ENCODE results near the gene RREB1. TPM values are rescaled to one million over a fixed set of nuclear protein-coding genes. Genes with fewer than 3 reads are reported as not detected.

RREB1 gene
- total and polyA plus RNA-seq, 2 experiments from 2014 or later, result 6.4 to 12.4 TPM

GRCh38 chr6:7078856-7079255 is 28.9 kb upstream of the RREB1 start:
- Histone ChIP-seq H3K79me2 (ENCODE audit: insufficient read depth) (no peaks in the 10 kb centered on the region), H3K4me3 (no peak overlapping the region), H3F3A (ENCODE audit: insufficient read depth) (no peaks in the 10 kb centered on the region), H3K4me1 (ENCODE audit: insufficient read depth) (no peaks in the 10 kb centered on the region), H3K27ac (no peak overlapping the region), H3K9ac (no peak overlapping the region), H3K27me3 (replicated peaks; ENCODE audit: insufficient read depth) (no peaks in the 10 kb centered on the region), H4K20me1 (ENCODE audit: insufficient read depth) (no peaks in the 10 kb centered on the region), H3K4me2 (ENCODE audit: unreplicated experiment) (no peak overlapping the region), H2AFZ (0 out of 2 replicates have a peak overlapping the region, but pooled peaks have one; percentile 29), H3K9me2 (ENCODE audit: insufficient read depth) (no peaks in the 10 kb centered on the region), H3K36me3 (ENCODE audit: low read depth) (no peaks in the 10 kb centered on the region), H3K9me3 (ENCODE audit: low read depth) (no peaks in the 10 kb centered on the region)
- WGBS, 2 experiments (ENCODE audit: low coverage in 1 of 2, low lambda C conversion rate in 2 of 2, missing lambda C conversion rate in 2 of 2), result 90 to 92% methylated on average over 1 to 6 of the region's 6 CpGs
- in situ Hi-C loops (cut with MboI), result no loop called here
- no peak for TF ChIP-seq EZH2phosphoT487 (IDR thresholded peaks at IDR 0.05; ENCODE audit: insufficient read depth, low read depth)
- no peak for TF ChIP-seq EZH2 (IDR thresholded peaks at IDR 0.05; ENCODE audit: insufficient read depth, poor library complexity, severe bottlenecking)
- DNase-seq, result no peak

- Histone ChIP-seq H3K79me2 (ENCODE audit: insufficient read depth) (no peaks in the 10 kb centered on the region), H2AFZ (no peak overlapping the region), H3K36me3 (ENCODE audit: low read depth) (no peaks in the 10 kb centered on the region), H3K9me2 (ENCODE audit: insufficient read depth) (no peaks in the 10 kb centered on the region), H3K4me1 (ENCODE audit: insufficient read depth) (no peaks in the 10 kb centered on the region), H3K27ac (no peak overlapping the region), H3K4me3 (no peak overlapping the region), H3K9me3 (ENCODE audit: low read depth) (no peaks in the 10 kb centered on the region), H4K20me1 (ENCODE audit: insufficient read depth) (no peaks in the 10 kb centered on the region), H3F3A (ENCODE audit: insufficient read depth) (no peaks in the 10 kb centered on the region), H3K4me2 (ENCODE audit: unreplicated experiment) (no peak overlapping the region), H3K27me3 (replicated peaks; ENCODE audit: insufficient read depth) (no peaks in the 10 kb centered on the region), H3K9ac (no peak overlapping the region)
- WGBS, 2 experiments (ENCODE audit: low coverage in 1 of 2, low lambda C conversion rate in 2 of 2, missing lambda C conversion rate in 2 of 2), result 76 to 77% methylated on average over 2 of the region's 2 CpGs
- in situ Hi-C loops (cut with MboI), result no loop called here
- DNase-seq, result no peak
- TF ChIP-seq EZH2 (IDR thresholded peaks at IDR 0.05; ENCODE audit: insufficient read depth, poor library complexity, severe bottlenecking) (no peak), EZH2phosphoT487 (IDR thresholded peaks at IDR 0.05; ENCODE audit: insufficient read depth, low read depth) (no peak)
Observed at GRCh38 chr6:7080311-7080710, 27.4 kb upstream of the RREB1 start.

DNA sequence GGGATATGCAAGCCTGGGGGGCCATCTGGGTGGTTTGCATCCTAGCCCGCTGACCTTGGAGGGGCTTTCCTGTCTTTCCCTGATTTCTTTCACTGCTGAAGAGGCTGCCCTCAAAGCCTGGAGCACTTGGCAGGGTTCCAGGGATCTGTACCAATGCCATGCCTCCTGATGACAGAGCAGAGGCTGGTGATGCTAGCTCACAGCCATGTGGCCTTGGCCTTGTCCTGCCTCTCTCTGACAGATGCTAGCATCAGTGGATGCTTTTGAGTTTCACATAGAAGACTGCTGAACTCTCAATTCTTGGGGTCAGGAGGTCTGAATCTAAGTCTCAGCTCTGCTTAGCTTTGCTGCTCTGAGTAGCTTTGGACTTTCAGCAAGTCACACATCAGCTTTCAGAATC is 21.9 kb upstream of the RREB1 start:
- peak overlapping the region; percentile 96 for H3K4me2 ChIP-seq (ENCODE audit: unreplicated experiment)
- peak; percentile 67 for DNase-seq
- 93 to 100% methylated on average over 1 of the region's 1 CpG for WGBS, 2 experiments (ENCODE audit: low coverage in 1 of 2, low lambda C conversion rate in 2 of 2, missing lambda C conversion rate in 2 of 2)

DNA sequence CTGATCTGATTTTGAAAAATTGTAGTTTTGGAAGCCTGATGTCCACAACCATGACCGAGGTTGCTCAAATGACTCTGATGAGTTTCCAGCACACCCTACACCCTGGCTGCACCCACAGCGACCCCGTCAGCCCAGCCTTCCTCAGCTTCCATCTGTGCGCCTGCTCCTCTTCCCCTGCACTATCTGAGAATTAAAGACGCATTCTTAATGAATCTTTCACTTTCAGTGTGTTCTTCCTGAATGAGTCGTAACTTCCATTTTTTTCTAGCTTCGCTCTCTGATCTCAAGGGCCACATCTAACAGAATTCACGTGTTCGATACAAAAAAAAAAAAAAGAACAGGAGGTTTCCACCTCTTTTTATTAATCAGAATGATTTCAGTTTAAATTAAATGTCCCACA is 21.3 kb upstream of the RREB1 start:
- DNase-seq, result peak; percentile 61
- no peaks in the 10 kb centered on the region for H3K36me3 ChIP-seq (ENCODE audit: low read depth)
- H3K9ac ChIP-seq, result peak overlapping the region; percentile 75
- peaks cover 13% of the 10 kb centered on the region for H3K4me1 ChIP-seq (ENCODE audit: insufficient read depth)
- no peaks in the 10 kb centered on the region for H4K20me1 ChIP-seq (ENCODE audit: insufficient read depth)
- WGBS, 2 experiments (ENCODE audit: low coverage in 1 of 2, low lambda C conversion rate in 2 of 2, missing lambda C conversion rate in 2 of 2), result 3 to 5% methylated on average over 9 of the region's 9 CpGs
- no peaks in the 10 kb centered on the region for H3F3A ChIP-seq (ENCODE audit: insufficient read depth)
- no peaks in the 10 kb centered on the region for H3K9me2 ChIP-seq (ENCODE audit: insufficient read depth)
- in situ Hi-C loops (cut with MboI), result no loop called here
- H2AFZ ChIP-seq, result peak overlapping the region; percentile 94
- H3K27ac ChIP-seq, result peak overlapping the region; percentile 16; the same call in 1 of the 2 replicates
- no peaks in the 10 kb centered on the region for H3K27me3 ChIP-seq (replicated peaks; ENCODE audit: insufficient read depth)
- H3K4me2 ChIP-seq (ENCODE audit: unreplicated experiment), result peak overlapping the region; percentile 96
- no peak for TF ChIP-seq EZH2 (IDR thresholded peaks at IDR 0.05; ENCODE audit: insufficient read depth, poor library complexity, severe bottlenecking)
- no peak for TF ChIP-seq EZH2phosphoT487 (IDR thresholded peaks at IDR 0.05; ENCODE audit: insufficient read depth, low read depth)
- peak overlapping the region; percentile 77 for H3K4me3 ChIP-seq
- H3K9me3 ChIP-seq (ENCODE audit: low read depth), result no peaks in the 10 kb centered on the region
- H3K79me2 ChIP-seq (ENCODE audit: insufficient read depth), result no peaks in the 10 kb centered on the region

More for the DNA sequence above, 21.9 kb upstream of the RREB1 start:
- H3K9me2 ChIP-seq (ENCODE audit: insufficient read depth), result no peaks in the 10 kb centered on the region
- TF ChIP-seq EZH2phosphoT487 (IDR thresholded peaks at IDR 0.05; ENCODE audit: insufficient read depth, low read depth) (no peak), EZH2 (IDR thresholded peaks at IDR 0.05; ENCODE audit: insufficient read depth, poor library complexity, severe bottlenecking) (no peak)
- peak overlapping the region; percentile 77; the same call in 1 of the 2 replicates for H3K4me3 ChIP-seq
- H3K9ac ChIP-seq, result peak overlapping the region; percentile 75; the same call in 1 of the 2 replicates
- H3K27ac ChIP-seq, result peak overlapping the region; percentile 16; the same call in 1 of the 2 replicates
- no peaks in the 10 kb centered on the region for H3K9me3 ChIP-seq (ENCODE audit: low read depth)
- in situ Hi-C loops (cut with MboI), result no loop called here
- no peaks in the 10 kb centered on the region for H3F3A ChIP-seq (ENCODE audit: insufficient read depth)
- H3K36me3 ChIP-seq (ENCODE audit: low read depth), result no peaks in the 10 kb centered on the region
- peaks cover 13% of the 10 kb centered on the region for H3K4me1 ChIP-seq (ENCODE audit: insufficient read depth)
- H3K79me2 ChIP-seq (ENCODE audit: insufficient read depth), result no peaks in the 10 kb centered on the region
- H3K27me3 ChIP-seq (replicated peaks; ENCODE audit: insufficient read depth), result no peaks in the 10 kb centered on the region
- no peaks in the 10 kb centered on the region for H4K20me1 ChIP-seq (ENCODE audit: insufficient read depth)
- H2AFZ ChIP-seq, result peak overlapping the region; percentile 94; the same call in 1 of the 2 replicates
